Ishikawa (cell line): ENCODE data around the gene UBE2H.

ENCODE experiments used
- CREB1 ChIP-seq: IDR thresholded peaks from 2 replicates; pipeline ENCODE4 v1.6.1; 2012; ENCODE audit warnings: low read depth
- EP300 ChIP-seq: IDR thresholded peaks from 2 replicates; pipeline ENCODE4 v1.6.1; 2012; ENCODE audit warnings: borderline replicate concordance
- TAF1 ChIP-seq: IDR thresholded peaks from 2 replicates; pipeline ENCODE4 v1.6.1; 2012; ENCODE audit warnings: low read depth, mild to moderate bottlenecking
- YY1 ChIP-seq: IDR thresholded peaks from 2 replicates; pipeline ENCODE4 v1.6.1; 2012; ENCODE audit warnings: low read depth
- TF ChIP-seq, protein P1 (sequence below): IDR thresholded peaks from 2 replicates; pipeline ENCODE4 v1.6.1; 2012; ENCODE audit warnings: low read depth, mild to moderate bottlenecking
- TF ChIP-seq, protein P2 (sequence below): IDR thresholded peaks from 2 replicates; pipeline ENCODE4 v1.6.1; 2012
- TF ChIP-seq, protein P3 (sequence below): IDR thresholded peaks from 2 replicates; pipeline ENCODE4 v1.6.1; 2012

DNA sequence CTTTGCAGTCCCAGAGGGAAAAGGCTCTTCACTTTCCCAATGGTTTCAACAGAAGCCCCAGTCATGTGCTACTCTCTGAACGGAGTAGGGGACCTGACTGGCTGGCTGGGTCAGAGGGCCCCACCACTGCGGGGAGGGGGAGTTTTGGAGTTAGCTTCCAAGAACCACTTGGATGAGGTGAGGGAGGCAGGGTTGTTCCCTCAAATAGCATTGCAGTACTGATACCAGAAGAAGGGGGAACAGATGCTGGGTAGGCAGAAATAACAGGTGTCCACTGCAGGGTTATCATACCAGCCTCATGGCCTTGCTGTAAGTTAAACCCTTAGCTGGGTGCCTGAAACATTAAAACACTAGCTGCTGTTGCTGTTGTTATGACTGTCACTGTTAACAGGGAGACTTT, 131.3 kb downstream of the UBE2H start:
- TF ChIP-seq, protein P1, sequence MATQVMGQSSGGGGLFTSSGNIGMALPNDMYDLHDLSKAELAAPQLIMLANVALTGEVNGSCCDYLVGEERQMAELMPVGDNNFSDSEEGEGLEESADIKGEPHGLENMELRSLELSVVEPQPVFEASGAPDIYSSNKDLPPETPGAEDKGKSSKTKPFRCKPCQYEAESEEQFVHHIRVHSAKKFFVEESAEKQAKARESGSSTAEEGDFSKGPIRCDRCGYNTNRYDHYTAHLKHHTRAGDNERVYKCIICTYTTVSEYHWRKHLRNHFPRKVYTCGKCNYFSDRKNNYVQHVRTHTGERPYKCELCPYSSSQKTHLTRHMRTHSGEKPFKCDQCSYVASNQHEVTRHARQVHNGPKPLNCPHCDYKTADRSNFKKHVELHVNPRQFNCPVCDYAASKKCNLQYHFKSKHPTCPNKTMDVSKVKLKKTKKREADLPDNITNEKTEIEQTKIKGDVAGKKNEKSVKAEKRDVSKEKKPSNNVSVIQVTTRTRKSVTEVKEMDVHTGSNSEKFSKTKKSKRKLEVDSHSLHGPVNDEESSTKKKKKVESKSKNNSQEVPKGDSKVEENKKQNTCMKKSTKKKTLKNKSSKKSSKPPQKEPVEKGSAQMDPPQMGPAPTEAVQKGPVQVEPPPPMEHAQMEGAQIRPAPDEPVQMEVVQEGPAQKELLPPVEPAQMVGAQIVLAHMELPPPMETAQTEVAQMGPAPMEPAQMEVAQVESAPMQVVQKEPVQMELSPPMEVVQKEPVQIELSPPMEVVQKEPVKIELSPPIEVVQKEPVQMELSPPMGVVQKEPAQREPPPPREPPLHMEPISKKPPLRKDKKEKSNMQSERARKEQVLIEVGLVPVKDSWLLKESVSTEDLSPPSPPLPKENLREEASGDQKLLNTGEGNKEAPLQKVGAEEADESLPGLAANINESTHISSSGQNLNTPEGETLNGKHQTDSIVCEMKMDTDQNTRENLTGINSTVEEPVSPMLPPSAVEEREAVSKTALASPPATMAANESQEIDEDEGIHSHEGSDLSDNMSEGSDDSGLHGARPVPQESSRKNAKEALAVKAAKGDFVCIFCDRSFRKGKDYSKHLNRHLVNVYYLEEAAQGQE = no peak
- TF ChIP-seq YY1 = no peak
- TF ChIP-seq, protein P2, sequence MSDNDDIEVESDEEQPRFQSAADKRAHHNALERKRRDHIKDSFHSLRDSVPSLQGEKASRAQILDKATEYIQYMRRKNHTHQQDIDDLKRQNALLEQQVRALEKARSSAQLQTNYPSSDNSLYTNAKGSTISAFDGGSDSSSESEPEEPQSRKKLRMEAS = no peak
- TF ChIP-seq, protein P3, sequence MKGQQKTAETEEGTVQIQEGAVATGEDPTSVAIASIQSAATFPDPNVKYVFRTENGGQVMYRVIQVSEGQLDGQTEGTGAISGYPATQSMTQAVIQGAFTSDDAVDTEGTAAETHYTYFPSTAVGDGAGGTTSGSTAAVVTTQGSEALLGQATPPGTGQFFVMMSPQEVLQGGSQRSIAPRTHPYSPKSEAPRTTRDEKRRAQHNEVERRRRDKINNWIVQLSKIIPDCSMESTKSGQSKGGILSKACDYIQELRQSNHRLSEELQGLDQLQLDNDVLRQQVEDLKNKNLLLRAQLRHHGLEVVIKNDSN = no peak
- no peak for TF ChIP-seq TAF1
- no peak for TF ChIP-seq EP300
- no peak for TF ChIP-seq CREB1
